HG03457 (cell line): ENCODE data around the gene C1orf174.

Source experiments
- ATAC-seq: cut with Tn5 transposase; IDR thresholded peaks from one replicate; pipeline ENCODE4 v1.9.1; 2021; ENCODE audit warnings: moderate number of reproducible peaks; ENCODE audit not compliant: unreplicated experiment

C1orf174 gene

GRCh38 chr1:3898475-3898735 is 1.7 kb downstream of the C1orf174 start:
- no peak for ATAC-seq

GRCh38 chr1:3896396-3897000 is 3.6 kb downstream of the C1orf174 start:
- no peak for ATAC-seq

GRCh38 chr1:3895951-3896325 is 4.1 kb downstream of the C1orf174 start:
- ATAC-seq = no peak

- ATAC-seq = no peak
Observed at GRCh38 chr1:3895279-3895950, 4.7 kb downstream of the C1orf174 start.

- no peak for ATAC-seq
Observed at GRCh38 chr1:3894626-3895278, 5.3 kb downstream of the C1orf174 start.

GRCh38 chr1:3893190-3893589 is 6.9 kb downstream of the C1orf174 start:
- ATAC-seq = no peak

- ATAC-seq = no peak
Observed at GRCh38 chr1:3892748-3893147, 7.3 kb downstream of the C1orf174 start.

GRCh38 chr1:3891329-3891865 is 8.7 kb downstream of the C1orf174 start:
- no peak for ATAC-seq

- ATAC-seq = no peak
Observed at GRCh38 chr1:3890389-3891328, 9.4 kb downstream of the C1orf174 start.

- no peak for ATAC-seq
Observed at GRCh38 chr1:3889936-3890335, 10.1 kb downstream of the C1orf174 start.

GRCh38 chr1:3888301-3888700 is 11.8 kb downstream of the C1orf174 start:
- no peak for ATAC-seq

GRCh38 chr1:3886691-3887090 is 13.4 kb downstream of the C1orf174 start:
- ATAC-seq = no peak

GRCh38 chr1:3886106-3886670 is 13.9 kb downstream of the C1orf174 start:
- no peak for ATAC-seq

- ATAC-seq = no peak
Observed at GRCh38 chr1:3885611-3886010, 14.5 kb downstream of the C1orf174 start.

GRCh38 chr1:3884966-3885365 is 15.1 kb downstream of the C1orf174 start:
- no peak for ATAC-seq

GRCh38 chr1:3883194-3883925 is 16.7 kb downstream of the C1orf174 start:
- no peak for ATAC-seq

- no peak for ATAC-seq
Observed at GRCh38 chr1:3881193-3881480, 18.9 kb downstream of the C1orf174 start.

GRCh38 chr1:3880429-3881192 is 19.5 kb downstream of the C1orf174 start:
- ATAC-seq = no peak

GRCh38 chr1:3879787-3880428 is 20.2 kb downstream of the C1orf174 start:
- ATAC-seq = no peak
